AG04449 (cell line): ENCODE measurements around the gene CSK.

Experiments used
- CTCF ChIA-PET: fragments of 350-600 bp; formaldehyde crosslinking; extraction: SDS; loops from one replicate; lab custom pipeline; 2021; ENCODE audit warnings: antibody characterized with exemption; lab: Yijun Ruan, JAX
- POLR2A ChIA-PET: fragments of 400-600, 350-600 bp; formaldehyde crosslinking; extraction: SDS; loops from one replicate; lab custom pipeline; 2020; ENCODE audit warnings: antibody characterized with exemption, inconsistent platforms; lab: Yijun Ruan, JAX
- DNase-seq: peaks from one replicate; pipeline ENCODE4 v3.0.0-alpha.2; 2010; ENCODE audit warnings: low read depth, low spot score
- H3K4me3 ChIP-seq: 2 replicates; pipeline ENCODE4 v1.5.1; 2011; ENCODE audit warnings: low read depth, mild to moderate bottlenecking, control low read depth, low read length
- CTCF ChIP-seq: IDR thresholded peaks from one replicate; pipeline ENCODE4 v1.5.1; 2011; ENCODE audit warnings: mild to moderate bottlenecking, moderate library complexity, low read length, control low read depth, inconsistent platforms; ENCODE audit not compliant: insufficient read depth; ENCODE audit errors: missing control alignments

CSK gene

DNA sequence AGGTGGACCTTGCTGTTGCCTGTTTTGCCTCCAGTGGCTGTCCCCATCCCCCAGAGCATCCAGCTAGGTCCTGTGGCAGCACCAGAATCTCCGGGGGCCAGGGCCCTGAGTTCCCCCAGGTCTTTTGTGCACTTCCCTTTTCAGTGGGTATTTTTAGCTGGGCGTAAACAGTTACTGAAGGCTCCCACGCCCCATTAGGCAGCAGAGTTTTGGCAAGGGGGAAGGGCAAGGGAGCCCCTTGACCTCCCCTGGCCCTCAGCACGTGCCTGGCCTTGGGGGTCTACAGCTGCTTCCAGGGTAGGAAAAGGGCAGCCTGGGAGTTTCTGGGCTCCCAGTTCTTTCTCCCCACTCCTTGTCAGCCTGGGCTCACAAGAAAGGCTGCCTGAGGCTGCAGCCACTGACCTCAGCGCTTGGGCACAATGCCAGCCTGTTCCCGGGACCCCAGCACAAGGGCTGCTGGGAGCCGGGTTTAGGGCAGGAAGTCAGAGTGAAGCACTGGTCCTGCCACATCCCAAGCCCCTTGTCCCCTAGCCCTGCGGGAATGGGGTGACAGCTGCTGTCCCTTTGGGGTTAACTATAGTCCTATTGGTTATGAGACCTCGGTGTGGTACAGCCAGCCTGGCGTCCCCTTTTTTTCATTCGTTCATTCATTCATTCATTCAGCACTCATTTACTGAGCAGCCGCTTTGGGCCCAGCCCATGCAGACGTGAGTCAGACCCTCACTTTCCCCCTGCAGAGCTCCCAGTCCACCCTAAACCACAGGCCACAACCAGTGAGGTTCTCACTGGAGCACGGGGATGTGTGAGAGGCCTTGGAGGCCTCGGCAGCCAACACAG lies 8.4 kb downstream of the CSK start:
- POLR2A ChIA-PET = no interaction called here
- CTCF ChIA-PET = interaction anchor here (0.9 to 9.6 kb wide), 6 partner anchors 9 to 158 kb away, joined by 3 to 136 read pairs (median 54); partner anchors contain the start of gene CSK
- no peak overlapping the region for H3K4me3 ChIP-seq
- no peak for TF ChIP-seq CTCF
- DNase-seq = no peak

GRCh38 chr15:74791007-74791406 lies 9.1 kb downstream of the CSK start:
- ChIA-PET CTCF (interaction anchor here (0.9 to 9.6 kb wide), 6 partner anchors 10 to 160 kb away, joined by 3 to 136 read pairs (median 54); partner anchors contain the start of gene CSK), POLR2A (no interaction called here)

GRCh38 chr15:74791667-74792066 lies 9.8 kb downstream of the CSK start:
- no peak for DNase-seq
- POLR2A ChIA-PET = no interaction called here
- no peak overlapping the region for H3K4me3 ChIP-seq
- no peak for TF ChIP-seq CTCF
- CTCF ChIA-PET = interaction anchor here (1.0 to 9.6 kb wide), 9 partner anchors 9 to 170 kb away, joined by 3 to 136 read pairs (median 3); partner anchors contain the start of gene CSK

More at GRCh38 chr15:74791007-74791406, 9.1 kb downstream of the CSK start:
- TF ChIP-seq CTCF = no peak
- DNase-seq = no peak
- H3K4me3 ChIP-seq = no peak overlapping the region

- no peak for TF ChIP-seq CTCF
- no peak for DNase-seq
- H3K4me3 ChIP-seq = no peak overlapping the region
- CTCF ChIA-PET = interaction anchor here (1.0 to 9.6 kb wide), 10 partner anchors 8 to 171 kb away, joined by 3 to 136 read pairs (median 7); partner anchors contain the start of gene CSK
- POLR2A ChIA-PET = no interaction called here
Measured at GRCh38 chr15:74792227-74793016, 10.5 kb downstream of the CSK start.

DNA sequence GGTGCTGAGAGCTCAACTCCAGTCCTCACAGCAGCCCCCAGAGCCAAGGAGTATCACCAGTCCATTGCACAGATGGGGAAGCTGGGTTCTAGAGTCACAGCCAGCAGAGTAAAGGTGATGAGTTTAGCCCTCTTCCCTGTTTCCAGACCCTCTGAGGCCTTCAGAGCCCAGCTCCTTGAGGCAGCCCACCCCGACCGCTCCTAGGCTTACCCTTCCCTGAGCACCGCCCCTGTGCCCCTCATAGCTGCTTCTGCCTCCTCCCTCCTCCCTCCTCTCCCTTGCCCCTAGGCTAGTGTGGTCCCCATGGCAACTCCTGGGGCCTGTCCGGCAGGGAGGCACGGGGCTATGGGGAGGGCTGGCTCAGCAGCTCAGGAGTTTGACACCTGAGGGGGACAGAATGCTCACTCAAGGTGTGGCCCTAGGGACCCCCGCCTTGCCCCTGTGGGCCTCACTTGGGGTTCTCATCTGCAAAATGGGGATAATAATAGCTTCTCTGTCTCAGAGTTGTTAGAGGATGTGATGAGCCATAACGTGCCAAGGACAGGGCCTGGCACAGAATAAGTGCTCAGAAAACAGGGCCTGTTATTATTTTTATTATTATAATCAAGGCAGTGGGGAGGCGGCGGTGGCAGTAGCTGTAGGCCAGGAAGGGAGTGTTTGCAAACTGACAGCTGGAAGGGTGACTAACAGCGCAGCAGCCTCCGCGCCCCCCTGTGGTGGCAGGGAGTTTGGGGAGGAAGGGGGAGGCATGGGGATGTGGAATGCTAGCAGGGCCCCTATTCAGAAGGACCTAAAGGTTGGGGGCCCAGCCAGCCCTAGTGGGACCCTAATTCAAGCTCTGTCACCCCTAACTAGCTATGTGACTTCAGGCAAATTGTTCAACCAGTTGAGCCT lies 11.5 kb downstream of the CSK start:
- POLR2A ChIA-PET = no interaction called here
- CTCF ChIA-PET = interaction anchor here (0.9 to 9.6 kb wide), 12 partner anchors 7 to 159 kb away, joined by 3 to 136 read pairs (median 6); partner anchors contain the start of gene CSK
- no peak overlapping the region for H3K4me3 ChIP-seq
- TF ChIP-seq CTCF = no peak
- DNase-seq = no peak
